Measurements from ENCODE around the gene CLDN4.

- no peak for TF ChIP-seq CTCF (IDR thresholded peaks at IDR 0.05)
- TF ChIP-seq ZFX (IDR thresholded peaks at IDR 0.05; ENCODE audit: borderline replicate concordance), result no peak
These were observed 3.9 kb downstream of the CLDN4 start for GRCh38 chr7:73834626-73835191.
